Airway epithelial cell (primary cell): ENCODE data around the gene TTC28. TPM values are rescaled to one million over a fixed set of nuclear protein-coding genes. Genes with fewer than 3 reads are reported as not detected.

Experiments used
- total RNA-seq: library from RNA; depleted of rRNA; stranded (reverse); fragments of >200 nt; gene quantifications from 2 replicates; pipeline ENCODE4 v1.2.3, GENCODE V29; 2015

Gene TTC28
- 0.37 and 1.8 TPM in 2 replicates for total RNA-seq

GRCh38 chr22:28679611-28680287, at the start of gene TTC28:
Gene TTC28 (minus strand): TSS chr22:28679840. CDS start chr22:28679723, 117 bp downstream.

Other genes with a start within 250 kb of the TTC28 start
- 19.4 and 22.2 TPM in 2 replicates for gene CHEK2, start 62.0 kb upstream of the TTC28 start, total RNA-seq
- gene HSCB, start 62.2 kb upstream of the TTC28 start, total RNA-seq, result 16.9 and 17.7 TPM in 2 replicates
- gene CCDC117, start 92.9 kb upstream of the TTC28 start, total RNA-seq, result 10.1 and 11.8 TPM in 2 replicates
- gene XBP1, start 120.7 kb upstream of the TTC28 start, total RNA-seq, result 129 and 130 TPM in 2 replicates
- 5.9 and 8.3 TPM in 2 replicates for gene ZNRF3, start 203.7 kb upstream of the TTC28 start, total RNA-seq